Smooth muscle cell of the brain vasculature (primary cell): Measurements from ENCODE around the gene AURKB.
"Not testable (repeated sequence)": the region's sequence is repeated elsewhere in the genome, so short reads cannot be mapped to it uniquely, and the experiment has no call there.

Experiments
- DNase-seq: peaks from one replicate; pipeline ENCODE4 v3.0.0-alpha.2; 2012; ENCODE audit warnings: low read depth, low spot score

The AURKB gene

GRCh38 chr17:8209907-8210760 is at the start of gene AURKB:
Gene AURKB (minus strand): TSS chr17:8210575. CDS start chr17:8210224, 351 bp downstream.
- DNase-seq = peak; percentile 91

- no peak for DNase-seq
Observed at GRCh38 chr17:8257801-8258200, 47.4 kb upstream of the AURKB start.

- DNase-seq = no peak
Observed at GRCh38 chr17:8256691-8257090, 46.3 kb upstream of the AURKB start.

GRCh38 chr17:8256291-8256690 is 45.9 kb upstream of the AURKB start:
- no peak for DNase-seq

GRCh38 chr17:8255499-8255898 is 45.1 kb upstream of the AURKB start:
- DNase-seq = no peak

GRCh38 chr17:8254881-8255280 is 44.5 kb upstream of the AURKB start:
- DNase-seq = no peak

GRCh38 chr17:8253801-8254200 is 43.4 kb upstream of the AURKB start:
- DNase-seq = no peak

- not testable (repeated sequence) for DNase-seq
Observed at GRCh38 chr17:8251411-8251810, 41.0 kb upstream of the AURKB start.

- no peak for DNase-seq
Observed at GRCh38 chr17:8249621-8250500, 39.5 kb upstream of the AURKB start.

- peak; percentile 84 for DNase-seq
Observed at GRCh38 chr17:8248751-8249607, 38.6 kb upstream of the AURKB start, which contains the start of gene PFAS. Gene PFAS (plus strand): TSS chr17:8249289. CDS start chr17:8253938, 4,649 bp downstream.

- DNase-seq = no peak
Observed at GRCh38 chr17:8244768-8245167, 34.4 kb upstream of the AURKB start.

- no peak for DNase-seq
Observed at GRCh38 chr17:8243827-8244226, 33.5 kb upstream of the AURKB start.

- no peak for DNase-seq
Observed at GRCh38 chr17:8237886-8238285, 27.5 kb upstream of the AURKB start.

GRCh38 chr17:8237175-8237574 is 26.8 kb upstream of the AURKB start:
- no peak for DNase-seq

- DNase-seq = no peak
Observed at GRCh38 chr17:8235676-8236075, 25.3 kb upstream of the AURKB start.

- no peak for DNase-seq
Observed at GRCh38 chr17:8234361-8235270, 24.2 kb upstream of the AURKB start.

- DNase-seq = no peak
Observed at GRCh38 chr17:8231701-8232100, 21.3 kb upstream of the AURKB start.

- no peak for DNase-seq
Observed at GRCh38 chr17:8227238-8227581, 16.8 kb upstream of the AURKB start.

- peak; percentile 77 for DNase-seq
Observed at GRCh38 chr17:8226536-8227237, 16.3 kb upstream of the AURKB start.
